Osteocyte (in vitro differentiated cells): ENCODE measurements around the gene BICDL2. TPM values are rescaled to one million over a fixed set of nuclear protein-coding genes. Genes with fewer than 3 reads are reported as not detected.

ENCODE experiments used
- DNase-seq: peaks from one replicate; pipeline ENCODE4 v3.0.0; 2021; ENCODE audit warnings: mixed read lengths; ENCODE audit not compliant: unreplicated experiment; ENCODE audit errors: extremely low spot score
- H3K27ac Mint-ChIP-seq: one replicate; pipeline ENCODE4 v1.8.0; 2021; ENCODE audit warnings: mild to moderate bottlenecking, mixed read lengths; ENCODE audit not compliant: unreplicated experiment
- H3K27me3 Mint-ChIP-seq: one replicate; pipeline ENCODE4 v1.8.0; 2021; ENCODE audit warnings: mixed read lengths; ENCODE audit not compliant: unreplicated experiment
- H3K36me3 Mint-ChIP-seq: one replicate; pipeline ENCODE4 v1.8.0; 2021; ENCODE audit warnings: mixed read lengths; ENCODE audit not compliant: unreplicated experiment
- H3K4me1 Mint-ChIP-seq: one replicate; pipeline ENCODE4 v1.8.0; 2021; ENCODE audit warnings: mixed read lengths; ENCODE audit not compliant: unreplicated experiment
- H3K4me3 Mint-ChIP-seq: one replicate; pipeline ENCODE4 v1.8.0; 2021; ENCODE audit warnings: mild to moderate bottlenecking, moderate library complexity, mixed read lengths; ENCODE audit not compliant: unreplicated experiment
- H3K9me3 Mint-ChIP-seq: one replicate; pipeline ENCODE4 v1.8.0; 2021; ENCODE audit warnings: mixed read lengths; ENCODE audit not compliant: unreplicated experiment
- total RNA-seq: library from RNA; stranded (reverse); gene quantifications from 2 replicates; pipeline ENCODE4 v1.2.1, GENCODE V29; 2021
- TF ChIP-seq, protein P1 (sequence below): fragments of 200-600 bp; sonication (generic); IDR thresholded peaks from 2 replicates; pipeline ENCODE4 v1.5.0; 2021; ENCODE audit warnings: antibody characterized with exemption, mild to moderate bottlenecking, moderate library complexity

The BICDL2 gene
- total RNA-seq, 1 donor from 2014 or later: not detected

DNA sequence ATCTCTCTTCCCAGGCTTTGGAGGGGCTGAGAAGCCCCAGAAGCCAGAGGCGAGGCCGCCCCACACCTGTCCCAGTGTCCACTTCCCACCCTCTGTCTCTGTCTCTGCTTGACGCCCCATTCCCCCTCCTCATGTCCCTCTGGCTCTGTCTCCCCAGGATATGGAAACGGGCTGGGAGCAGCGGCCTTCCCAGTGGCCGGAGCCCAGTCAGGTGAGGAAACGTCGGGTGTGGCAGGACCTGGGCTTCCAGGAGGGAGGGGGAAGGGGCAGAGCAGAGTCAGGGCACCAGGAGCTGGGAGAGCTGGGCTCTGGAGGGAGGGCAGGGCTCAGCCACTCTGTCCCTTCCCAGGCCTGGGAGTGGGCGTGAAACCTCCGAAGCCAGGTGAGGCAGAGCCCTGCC is 45.9 kb downstream of the BICDL2 start:
- no peaks in the 10 kb centered on the region for H3K36me3 Mint-ChIP-seq
- H3K27ac Mint-ChIP-seq: no peak overlapping the region
- DNase-seq: no peak
- H3K27me3 Mint-ChIP-seq: no peaks in the 10 kb centered on the region
- no peak overlapping the region for H3K4me3 Mint-ChIP-seq
- no peaks in the 10 kb centered on the region for H3K9me3 Mint-ChIP-seq
- TF ChIP-seq, protein P1, sequence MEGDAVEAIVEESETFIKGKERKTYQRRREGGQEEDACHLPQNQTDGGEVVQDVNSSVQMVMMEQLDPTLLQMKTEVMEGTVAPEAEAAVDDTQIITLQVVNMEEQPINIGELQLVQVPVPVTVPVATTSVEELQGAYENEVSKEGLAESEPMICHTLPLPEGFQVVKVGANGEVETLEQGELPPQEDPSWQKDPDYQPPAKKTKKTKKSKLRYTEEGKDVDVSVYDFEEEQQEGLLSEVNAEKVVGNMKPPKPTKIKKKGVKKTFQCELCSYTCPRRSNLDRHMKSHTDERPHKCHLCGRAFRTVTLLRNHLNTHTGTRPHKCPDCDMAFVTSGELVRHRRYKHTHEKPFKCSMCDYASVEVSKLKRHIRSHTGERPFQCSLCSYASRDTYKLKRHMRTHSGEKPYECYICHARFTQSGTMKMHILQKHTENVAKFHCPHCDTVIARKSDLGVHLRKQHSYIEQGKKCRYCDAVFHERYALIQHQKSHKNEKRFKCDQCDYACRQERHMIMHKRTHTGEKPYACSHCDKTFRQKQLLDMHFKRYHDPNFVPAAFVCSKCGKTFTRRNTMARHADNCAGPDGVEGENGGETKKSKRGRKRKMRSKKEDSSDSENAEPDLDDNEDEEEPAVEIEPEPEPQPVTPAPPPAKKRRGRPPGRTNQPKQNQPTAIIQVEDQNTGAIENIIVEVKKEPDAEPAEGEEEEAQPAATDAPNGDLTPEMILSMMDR: no peak
- peaks cover 15% of the 10 kb centered on the region for H3K4me1 Mint-ChIP-seq

DNA sequence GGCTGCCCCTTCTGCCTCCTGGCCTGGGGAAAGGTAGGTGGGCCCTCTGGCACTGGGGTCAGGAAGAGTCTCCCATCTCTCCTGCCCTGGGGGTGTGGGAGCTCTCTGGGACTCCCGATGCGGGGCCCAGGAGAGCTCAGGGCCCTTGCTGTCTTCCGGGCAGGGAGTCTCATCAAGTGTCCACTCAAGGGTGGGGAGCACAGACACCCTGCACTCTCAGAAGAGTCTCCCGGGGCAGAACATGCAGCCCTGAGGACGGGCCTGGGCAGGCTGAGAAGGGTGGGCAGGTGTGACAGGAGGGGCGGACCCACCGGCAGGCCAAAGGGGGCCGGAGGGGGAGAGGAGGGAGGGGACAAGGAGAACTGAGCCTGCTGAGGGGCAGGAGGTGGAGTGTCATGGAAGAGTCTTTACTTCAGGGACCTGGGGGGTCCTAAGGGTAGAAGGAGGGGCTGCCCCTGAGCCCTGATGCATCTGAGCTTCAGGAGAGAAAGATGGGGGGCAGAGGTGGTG is 48.1 kb downstream of the BICDL2 start:
- Mint-ChIP-seq H3K27me3 (no peaks in the 10 kb centered on the region), H3K27ac (no peak overlapping the region), H3K36me3 (no peaks in the 10 kb centered on the region), H3K4me3 (no peak overlapping the region), H3K4me1 (peaks cover 18% of the 10 kb centered on the region), H3K9me3 (no peaks in the 10 kb centered on the region)
- DNase-seq: no peak
- TF ChIP-seq, protein P1: no peak

DNA sequence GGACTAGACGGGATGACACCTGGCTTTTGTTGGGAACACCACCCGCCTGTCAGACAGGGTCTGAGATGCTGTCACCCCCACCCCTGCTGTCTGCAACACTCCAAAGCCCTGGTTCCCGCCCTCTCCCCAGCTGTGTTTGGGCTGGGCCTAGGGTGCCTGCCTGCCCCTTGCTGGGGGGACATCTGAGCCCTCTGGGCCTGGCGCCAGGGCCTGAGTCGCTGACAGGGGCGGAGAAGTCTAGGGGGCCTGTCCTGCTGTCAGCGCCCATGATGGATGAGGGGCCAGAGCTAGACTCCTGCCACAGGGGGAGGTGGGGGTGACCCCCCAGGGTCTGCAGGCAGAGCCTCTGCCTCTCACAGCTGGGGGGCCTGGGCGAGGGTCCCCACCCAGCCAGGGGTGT is 48.9 kb downstream of the BICDL2 start:
- H3K36me3 Mint-ChIP-seq: no peaks in the 10 kb centered on the region
- H3K4me1 Mint-ChIP-seq: peaks cover 18% of the 10 kb centered on the region
- TF ChIP-seq, protein P1: no peak
- H3K27me3 Mint-ChIP-seq: no peaks in the 10 kb centered on the region
- H3K27ac Mint-ChIP-seq: no peak overlapping the region
- H3K9me3 Mint-ChIP-seq: no peaks in the 10 kb centered on the region
- H3K4me3 Mint-ChIP-seq: no peak overlapping the region
- DNase-seq: no peak

DNA sequence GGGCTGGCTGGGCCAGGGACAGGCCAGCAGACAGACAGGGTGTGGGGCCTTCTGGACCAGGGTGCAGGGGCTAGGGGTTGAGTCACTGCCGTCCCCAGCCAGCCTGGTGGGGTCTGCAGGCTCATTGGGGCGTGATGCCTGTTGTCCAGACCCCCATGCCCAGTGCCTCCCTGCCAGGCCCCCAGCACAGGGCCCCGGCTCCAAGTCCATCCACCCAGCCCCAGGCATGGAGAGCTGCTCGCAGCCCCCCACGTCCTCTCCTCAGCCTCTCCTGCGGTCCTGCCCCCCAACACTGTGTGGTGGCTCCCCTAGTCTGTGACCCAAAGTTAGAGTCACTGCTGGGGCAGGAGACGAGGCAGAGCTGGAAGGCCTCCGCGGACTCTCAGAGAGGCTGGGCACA is 49.5 kb downstream of the BICDL2 start:
- TF ChIP-seq, protein P1: no peak
- no peaks in the 10 kb centered on the region for H3K36me3 Mint-ChIP-seq
- no peak overlapping the region for H3K4me3 Mint-ChIP-seq
- H3K27me3 Mint-ChIP-seq: no peaks in the 10 kb centered on the region
- DNase-seq: no peak
- peaks cover 18% of the 10 kb centered on the region for H3K4me1 Mint-ChIP-seq
- H3K9me3 Mint-ChIP-seq: no peaks in the 10 kb centered on the region
- no peak overlapping the region for H3K27ac Mint-ChIP-seq

DNA sequence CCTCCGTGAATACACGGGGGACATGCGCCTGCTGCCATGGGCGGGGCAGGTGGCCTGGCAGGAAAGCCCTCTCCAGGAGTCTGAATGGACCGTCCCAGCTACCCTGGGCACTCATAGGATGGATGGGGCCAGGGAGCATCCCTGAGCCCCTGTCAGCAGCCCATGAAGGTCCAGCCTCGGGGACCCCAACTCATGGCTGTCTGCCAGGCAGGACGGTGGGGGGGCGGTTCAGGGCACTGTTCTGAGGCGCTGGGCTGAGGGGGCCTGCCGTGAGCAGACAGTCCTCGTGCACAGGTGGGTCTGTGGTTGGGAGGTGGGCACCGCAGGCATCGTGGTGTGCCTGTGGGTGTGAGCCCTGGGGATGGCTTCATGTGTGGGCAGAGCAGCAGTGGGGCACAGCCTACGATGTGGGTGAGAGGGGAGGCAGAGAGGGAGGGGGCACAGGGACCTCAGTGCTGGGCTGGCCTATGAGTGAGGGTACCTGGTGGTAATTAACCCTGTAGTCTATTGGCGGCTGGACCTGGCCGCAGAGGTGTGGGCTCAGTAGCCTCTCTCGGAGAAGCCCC is 50.0 kb downstream of the BICDL2 start:
- Mint-ChIP-seq H3K36me3 (no peaks in the 10 kb centered on the region), H3K4me1 (peaks cover 19% of the 10 kb centered on the region), H3K9me3 (no peaks in the 10 kb centered on the region), H3K4me3 (no peak overlapping the region), H3K27ac (no peak overlapping the region), H3K27me3 (no peaks in the 10 kb centered on the region)
- DNase-seq: no peak
- TF ChIP-seq, protein P1: no peak
